ENCODE data around the gene TNS1.

GRCh38 chr2:217839073-217839749 lies 163.6 kb downstream of the TNS1 start:
- TF ChIP-seq FOXK2 (IDR thresholded peaks at IDR 0.05), result no peak
- TF ChIP-seq BHLHE40 (IDR thresholded peaks at IDR 0.05; ENCODE audit: borderline replicate concordance), result no peak
- TF ChIP-seq ZNF384 (IDR thresholded peaks at IDR 0.05), result no peak
- no peak for TF ChIP-seq SUZ12 (IDR thresholded peaks at IDR 0.05)
- no peak for TF ChIP-seq NFRKB (IDR thresholded peaks at IDR 0.05)
- TF ChIP-seq PKNOX1 (IDR thresholded peaks at IDR 0.05), result no peak
- no peak for TF ChIP-seq ELF4 (IDR thresholded peaks at IDR 0.05)
- no peak for TF ChIP-seq SP1 (IDR thresholded peaks at IDR 0.05)
- TF ChIP-seq HDGF (IDR thresholded peaks at IDR 0.05; ENCODE audit: borderline replicate concordance), result no peak
- no peak for TF ChIP-seq FOXA1 (IDR thresholded peaks at IDR 0.05)
- TF ChIP-seq CTBP1 (IDR thresholded peaks at IDR 0.05; ENCODE audit: borderline replicate concordance), result no peak
- TF ChIP-seq FOXM1 (IDR thresholded peaks at IDR 0.05; ENCODE audit: borderline replicate concordance), result no peak
- TF ChIP-seq ARNT (IDR thresholded peaks at IDR 0.05), result no peak
- TF ChIP-seq TARDBP (IDR thresholded peaks at IDR 0.05), result no peak

All from HEK293T (cell line).